Skeletal muscle cell (primary cell): ENCODE measurements around the gene STX1B.

Experiments
- DNase-seq: peaks from one replicate; pipeline ENCODE4 v3.0.0-alpha.2; 2010; ENCODE audit warnings: low read depth
- H3K4me3 ChIP-seq: 2 replicates; pipeline ENCODE4 v1.5.1; 2011; ENCODE audit warnings: low read depth, mild to moderate bottlenecking, control low read depth, low read length, moderate library complexity

Gene STX1B

GRCh38 chr16:30998852-30999761 is 11.3 kb downstream of the STX1B start:
- DNase-seq: no peak
- no peak overlapping the region for H3K4me3 ChIP-seq

- H3K4me3 ChIP-seq: peak overlapping the region; percentile 46
- peak; percentile 27 for DNase-seq
Observed at GRCh38 chr16:30997725-30998711, 12.4 kb downstream of the STX1B start.

- H3K4me3 ChIP-seq: peak overlapping the region; percentile 46
- no peak for DNase-seq
Observed at GRCh38 chr16:30996985-30997724, 13.3 kb downstream of the STX1B start.

- H3K4me3 ChIP-seq: peak overlapping the region; percentile 46
- DNase-seq: no peak
Observed at GRCh38 chr16:30996324-30996984, 14.0 kb downstream of the STX1B start.

GRCh38 chr16:30995927-30996323 is 14.5 kb downstream of the STX1B start:
- DNase-seq: no peak
- H3K4me3 ChIP-seq: no peak overlapping the region

GRCh38 chr16:30992931-30993816 is 17.3 kb downstream of the STX1B start:
- no peak for DNase-seq
- no peak overlapping the region for H3K4me3 ChIP-seq

GRCh38 chr16:30992276-30992780 is 18.1 kb downstream of the STX1B start:
- no peak overlapping the region for H3K4me3 ChIP-seq
- no peak for DNase-seq

- no peak overlapping the region for H3K4me3 ChIP-seq
- no peak for DNase-seq
Observed at GRCh38 chr16:30991052-30991451, 19.4 kb downstream of the STX1B start.

- no peak overlapping the region for H3K4me3 ChIP-seq
- DNase-seq: no peak
Observed at GRCh38 chr16:30990105-30990504, 20.3 kb downstream of the STX1B start.

- H3K4me3 ChIP-seq: no peak overlapping the region
- DNase-seq: no peak
Observed at GRCh38 chr16:30989469-30990047, 20.9 kb downstream of the STX1B start.

- DNase-seq: no peak
- H3K4me3 ChIP-seq: no peak overlapping the region
Observed at GRCh38 chr16:30987581-30988190, 22.8 kb downstream of the STX1B start.

GRCh38 chr16:30986129-30986991 is 24.1 kb downstream of the STX1B start:
- no peak for DNase-seq
- H3K4me3 ChIP-seq: no peak overlapping the region

- DNase-seq: no peak
- H3K4me3 ChIP-seq: peak overlapping the region; percentile 47
Observed at GRCh38 chr16:30985401-30986128, 24.9 kb downstream of the STX1B start.

GRCh38 chr16:30984669-30985400 is 25.6 kb downstream of the STX1B start, which contains the start of gene HSD3B7:
HSD3B7 (plus strand) TSS chr16:30985207; CDS start chr16:30985659, 452 bp downstream.
- peak within 1 kb of the TSS; percentile 47 for H3K4me3 ChIP-seq
- DNase-seq: peak; percentile 30
